Skin epidermis (tissue), 12 donors: ENCODE results near the gene PTPN14.
A peak's percentile ranks its signal among the peaks of the same experiment; 100 is the strongest.

ENCODE experiments used
- H3K27ac ChIP-seq, 21 experiments: fragments of 200-600 bp; sonication (generic) in 11 of 21; one replicate each; pipeline ENCODE4 v1.5.0; 2020; ENCODE audit warnings: mild to moderate bottlenecking in 3 of 21, inconsistent platforms in 2 of 21, moderate library complexity in 2 of 21
- H3K4me3 ChIP-seq, 7 experiments: fragments of 200-600 bp; sonication (generic) in 2 of 7; one replicate each; pipeline ENCODE4 v1.5.0; 2020; ENCODE audit warnings: inconsistent platforms in 2 of 7, mild to moderate bottlenecking in 2 of 7, moderate library complexity in 1 of 7

The PTPN14 gene

DNA sequence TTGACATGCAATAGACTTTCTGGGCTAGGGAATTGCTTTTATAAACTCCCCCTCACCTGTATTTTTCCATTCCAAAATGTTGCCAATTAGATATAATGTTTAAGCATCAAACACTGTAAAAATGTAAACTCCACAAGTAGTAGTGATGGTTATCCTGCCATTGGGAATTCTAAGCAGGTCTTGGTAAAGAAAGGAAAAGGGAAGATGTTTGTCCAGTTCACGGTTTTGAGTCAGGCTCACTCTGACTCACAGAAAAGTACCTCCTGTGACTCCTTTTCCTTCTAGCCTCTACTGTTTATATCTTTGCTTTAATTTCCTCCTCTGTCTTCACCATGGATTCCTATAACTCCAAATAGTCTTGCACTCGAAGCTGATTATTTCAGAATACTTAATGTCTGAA lies 19.0 kb upstream of the PTPN14 start:
- Histone ChIP-seq H3K4me3 (no peak overlapping the region), H3K27ac (peak overlapping the region in 1 of 21 experiments; percentile 10)

DNA sequence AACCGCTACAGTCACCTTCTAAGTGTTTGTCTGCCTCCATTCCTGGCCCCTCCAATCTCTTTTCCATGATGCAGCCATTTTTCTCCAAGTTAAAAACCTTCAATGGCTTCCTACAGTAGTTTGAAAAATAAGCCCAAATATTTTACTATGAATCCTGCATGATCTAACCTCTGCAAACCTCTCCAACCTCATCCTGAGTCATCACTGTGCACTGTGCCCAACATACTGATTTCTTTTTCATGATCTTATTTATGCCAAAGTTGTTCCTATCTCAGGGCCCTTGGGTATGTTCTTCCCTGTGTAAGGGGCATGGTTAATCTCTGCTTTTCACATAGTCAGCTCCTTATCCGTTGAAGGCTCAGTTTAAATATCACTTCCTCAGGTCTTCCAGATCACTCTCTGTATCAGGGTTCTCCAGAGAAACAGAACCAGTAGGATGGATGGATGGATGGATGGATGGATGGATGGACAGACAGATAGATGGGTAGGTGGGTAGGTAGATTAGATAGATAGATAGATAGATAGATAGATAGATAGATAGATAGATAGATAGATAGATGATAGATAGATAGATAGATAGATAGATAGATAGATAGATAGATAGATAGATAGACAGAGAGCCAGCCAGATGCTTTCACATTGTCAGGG lies 18.1 kb upstream of the PTPN14 start:
- H3K4me3 ChIP-seq, result no peak overlapping the region
- no peak overlapping the region for H3K27ac ChIP-seq

DNA sequence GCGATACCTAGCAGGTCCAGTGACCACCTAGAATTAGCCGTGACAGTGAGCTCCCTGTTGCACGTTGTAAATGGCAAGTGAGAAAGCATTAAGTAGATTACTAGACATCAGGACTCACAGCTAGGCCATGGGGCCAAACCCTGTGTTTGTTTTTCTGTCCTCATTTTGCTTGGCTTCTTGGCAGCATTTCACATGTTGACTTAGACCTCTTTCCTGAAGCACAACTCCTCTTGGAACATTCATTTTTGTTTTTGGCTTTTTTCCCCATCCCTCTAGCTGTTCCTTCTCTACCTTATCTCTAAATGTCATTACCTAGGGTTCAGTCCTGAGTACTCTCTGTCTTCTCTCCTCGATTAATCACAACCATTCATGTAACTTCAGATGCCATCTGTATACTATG lies 16.9 kb upstream of the PTPN14 start:
- Histone ChIP-seq H3K4me3 (no peak overlapping the region), H3K27ac (no peak overlapping the region)

DNA sequence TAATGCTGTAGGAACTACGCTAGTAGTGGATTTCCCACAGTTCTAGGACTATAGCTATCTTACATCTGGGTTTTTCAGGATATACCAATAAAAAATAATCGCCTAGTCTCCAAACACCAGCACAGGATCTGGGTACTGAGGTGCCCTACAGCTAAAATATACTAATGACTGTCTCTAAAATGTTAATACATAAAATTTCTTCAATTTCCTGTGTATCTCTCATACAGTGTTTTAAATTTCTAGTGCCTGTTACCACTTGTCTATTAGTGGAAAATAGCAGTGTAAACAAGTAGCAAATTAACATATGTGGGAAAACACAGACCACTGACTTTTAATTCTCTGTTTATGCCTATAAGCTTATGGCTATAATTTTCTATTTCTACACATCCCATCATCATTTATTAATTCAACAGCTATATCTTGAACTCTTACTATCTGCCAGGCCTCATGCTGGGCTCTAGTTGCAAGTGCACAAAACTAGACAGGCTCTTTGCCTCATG lies 16.1 kb upstream of the PTPN14 start:
- Histone ChIP-seq H3K27ac (no peak overlapping the region), H3K4me3 (no peak overlapping the region)

DNA sequence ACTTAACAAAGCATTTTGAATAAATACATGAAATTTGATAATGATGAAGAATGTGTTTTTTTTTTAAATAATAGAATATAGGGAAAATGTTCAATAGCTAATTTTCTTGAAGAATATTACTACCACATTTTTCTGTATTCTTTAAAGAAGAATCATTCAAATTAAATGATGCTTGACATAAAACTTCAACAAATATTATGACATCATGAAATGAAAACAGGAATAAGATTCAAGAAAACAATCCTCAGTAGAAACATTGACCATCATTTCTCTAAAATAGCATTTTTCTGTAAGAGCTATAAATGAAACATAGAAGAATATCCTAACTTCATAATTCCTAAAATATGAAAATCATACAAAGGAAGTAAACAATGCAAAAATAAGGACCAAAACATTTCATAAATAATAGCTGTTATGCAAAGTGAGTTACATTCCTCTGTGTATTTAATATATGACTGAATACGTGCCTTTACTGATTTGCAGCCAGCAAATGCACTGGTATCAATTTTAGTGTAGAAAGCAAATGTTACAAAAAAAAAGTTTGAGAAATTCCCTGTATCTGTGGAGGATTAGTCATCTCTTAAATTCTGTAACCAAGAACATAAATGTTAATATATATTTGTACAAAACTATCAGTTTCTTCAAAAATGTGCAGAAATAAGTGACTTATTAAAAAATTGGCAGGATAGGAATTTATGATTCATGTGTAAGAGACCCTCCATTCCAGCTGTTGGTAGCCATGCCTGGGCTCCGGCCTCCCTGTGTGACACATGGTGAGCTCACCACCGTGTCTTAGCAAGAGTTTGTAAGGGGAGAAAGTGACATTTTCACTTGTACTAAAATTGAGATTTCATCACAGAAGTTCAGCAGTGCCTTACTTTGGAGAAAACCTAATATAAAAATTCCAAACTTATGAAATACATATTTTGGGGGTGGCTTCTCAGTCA lies 15.0 kb upstream of the PTPN14 start:
- Histone ChIP-seq H3K4me3 (no peak overlapping the region), H3K27ac (no peak overlapping the region)

DNA sequence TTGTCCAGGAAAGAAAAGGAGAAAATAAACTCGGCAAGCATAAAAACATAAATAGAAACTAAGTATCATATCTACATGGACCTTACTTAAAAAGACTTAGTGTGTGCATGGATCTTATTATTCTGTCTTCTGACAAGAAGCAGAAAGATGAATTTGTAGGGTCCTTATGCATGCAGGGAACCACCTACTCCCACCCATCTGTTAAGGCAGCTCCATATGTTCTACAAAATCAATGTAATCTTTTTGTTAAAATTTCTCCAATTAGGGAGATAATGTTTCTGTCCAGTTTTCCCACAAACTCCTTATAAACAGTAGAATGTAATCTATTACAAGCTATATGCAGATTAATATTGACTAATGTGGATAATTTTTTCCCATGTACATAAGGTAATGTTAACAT lies 13.9 kb upstream of the PTPN14 start:
- H3K27ac ChIP-seq, result no peak overlapping the region

DNA sequence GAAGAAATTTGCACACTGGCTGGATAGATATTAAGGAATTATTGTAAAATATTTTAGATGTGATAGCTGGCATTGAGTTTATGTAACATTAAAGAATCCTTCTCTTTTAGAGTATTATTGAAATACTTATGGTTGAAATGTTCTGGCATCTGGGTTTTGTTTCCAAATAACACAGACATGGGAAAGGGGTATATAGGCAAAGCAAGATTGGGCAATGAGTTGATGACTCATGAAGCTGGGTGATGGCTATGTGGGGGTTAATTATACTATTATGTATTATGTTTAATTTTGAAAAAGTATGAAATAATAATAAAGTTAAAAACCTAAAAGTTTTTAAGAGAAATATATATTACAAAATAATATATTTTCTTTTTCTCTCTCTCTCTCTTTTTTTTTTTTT lies 12.5 kb upstream of the PTPN14 start:
- Histone ChIP-seq H3K27ac (no peak overlapping the region), H3K4me3 (no peak overlapping the region)

More for the DNA sequence above, 13.9 kb upstream of the PTPN14 start:
- H3K4me3 ChIP-seq, result no peak overlapping the region

DNA sequence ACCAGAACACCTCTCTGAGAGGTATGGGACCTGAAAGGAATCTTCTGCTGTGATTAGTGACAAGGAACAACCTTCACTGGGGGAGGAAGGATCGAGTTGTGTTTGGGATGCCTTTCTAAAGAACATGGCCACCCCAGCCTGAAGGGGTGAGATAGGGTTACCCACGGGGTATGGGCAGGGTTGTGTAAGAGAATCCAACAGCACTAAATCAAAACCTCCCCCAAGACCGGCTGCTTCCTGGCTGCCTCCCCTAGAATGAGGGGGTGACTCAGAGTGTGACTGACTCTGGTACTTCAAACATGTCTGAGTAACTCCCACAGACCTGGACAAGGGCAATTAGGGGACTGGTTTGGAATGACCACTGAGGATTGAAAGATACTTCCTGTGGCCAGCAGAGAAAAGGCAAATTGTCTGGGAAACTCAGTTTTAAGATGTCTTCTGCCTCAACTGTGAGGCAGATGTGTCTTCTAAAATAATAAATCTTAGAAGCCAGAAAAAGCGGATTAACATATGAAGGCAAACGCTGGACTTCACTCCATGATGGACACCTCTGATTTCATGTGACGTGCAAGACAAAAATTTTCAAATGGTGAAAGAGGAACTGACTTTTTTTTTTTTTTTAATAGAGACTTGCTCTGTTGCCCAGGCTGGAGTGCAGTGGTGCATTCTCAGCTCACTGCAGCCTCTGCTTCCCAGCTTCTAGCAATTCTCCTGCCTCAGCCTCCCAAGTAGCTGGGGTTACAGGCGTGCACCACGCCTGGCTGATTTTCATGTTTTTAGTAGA lies 6.7 kb upstream of the PTPN14 start:
- no peak overlapping the region for H3K27ac ChIP-seq
- H3K4me3 ChIP-seq, result no peak overlapping the region

DNA sequence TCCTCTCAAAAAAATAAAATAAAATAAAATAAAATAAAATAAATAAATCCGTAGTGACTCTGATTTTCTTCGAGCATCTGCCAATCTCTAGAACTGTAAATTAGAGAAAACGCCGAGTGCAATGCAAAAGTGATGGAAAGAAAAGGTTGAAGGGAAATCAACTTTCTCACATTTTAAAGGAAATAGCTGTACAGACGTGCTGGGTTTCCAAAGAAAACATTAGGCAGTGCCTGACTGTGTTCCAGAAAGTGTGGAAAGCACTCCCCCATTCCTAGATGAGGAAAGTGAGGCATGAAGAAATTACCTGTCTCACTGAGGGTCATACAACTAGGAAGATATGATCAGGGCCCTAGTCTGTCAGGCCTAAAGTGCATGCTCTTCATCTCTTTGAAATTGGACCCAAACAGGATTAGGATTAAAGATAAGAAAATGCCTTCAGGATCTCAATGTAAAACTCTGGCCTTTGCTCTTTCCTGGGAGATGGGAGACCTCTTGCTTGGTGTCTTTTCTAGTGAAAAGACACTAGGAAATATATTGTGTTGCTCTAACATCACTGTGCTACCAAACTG lies 1.8 kb upstream of the PTPN14 start:
- Histone ChIP-seq H3K4me3 (no peak overlapping the region), H3K27ac (peak overlapping the region in 3 of 21 experiments; percentile 20 to 100 (median 95))

DNA sequence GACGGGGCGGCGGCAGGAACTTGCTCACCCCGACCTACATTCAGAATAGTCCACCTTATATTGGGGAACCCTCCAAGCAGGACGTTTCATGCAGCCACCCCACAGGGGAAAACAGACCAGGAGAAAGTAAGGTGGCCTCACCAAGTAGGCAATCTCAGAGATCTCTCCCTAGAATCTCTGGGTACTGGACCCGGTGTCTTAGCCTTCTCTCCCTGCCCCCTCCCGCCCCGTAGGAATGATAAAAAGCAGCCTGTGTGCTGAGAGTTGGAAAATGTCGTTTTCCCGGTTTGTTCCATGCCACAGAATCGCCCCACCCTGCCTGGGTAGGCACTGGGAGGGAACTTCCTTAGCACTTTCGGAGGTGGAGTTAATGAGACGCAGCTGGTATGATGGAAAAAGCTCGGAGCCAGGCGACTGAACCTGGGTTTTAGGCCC lies 789 bp upstream of the PTPN14 start:
- H3K4me3 ChIP-seq, result peak overlapping the region; percentile 61 to 84 (median 75)
- H3K27ac ChIP-seq, result peak overlapping the region; percentile 29 to 100 (median 96)

DNA sequence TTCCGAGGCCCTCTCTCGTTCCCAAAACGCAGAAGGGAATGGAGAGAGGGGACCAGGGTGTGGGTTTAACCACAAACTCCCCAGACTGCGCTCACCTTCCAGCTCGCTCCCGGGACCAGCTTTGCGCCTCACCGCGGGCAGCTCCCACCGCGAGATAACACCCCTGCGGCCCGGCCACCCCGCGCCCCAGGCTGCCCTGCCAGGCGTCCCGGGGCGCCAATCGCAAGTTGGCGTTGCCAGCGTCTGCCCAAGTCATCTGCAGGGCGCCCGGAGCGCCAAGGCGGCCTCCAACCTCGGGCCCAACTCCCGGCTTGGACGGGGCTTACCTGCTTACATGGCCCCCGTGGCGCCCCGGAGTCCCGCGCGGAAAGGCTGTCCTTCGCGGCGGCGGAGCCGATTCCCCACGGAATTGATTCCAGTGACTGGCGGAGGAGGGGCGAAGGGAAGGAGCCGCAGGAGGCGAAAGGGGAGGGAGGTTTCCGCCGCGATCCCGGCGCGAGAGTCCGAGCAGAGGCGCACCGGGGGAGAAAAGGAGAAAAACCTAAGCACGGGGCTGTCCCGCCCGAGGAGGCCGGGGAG lies 456 bp downstream of the PTPN14 start:
- H3K27ac ChIP-seq, result peak overlapping the region; percentile 50 to 100 (median 96)
- peak overlapping the region; percentile 61 to 84 (median 75) for H3K4me3 ChIP-seq

DNA sequence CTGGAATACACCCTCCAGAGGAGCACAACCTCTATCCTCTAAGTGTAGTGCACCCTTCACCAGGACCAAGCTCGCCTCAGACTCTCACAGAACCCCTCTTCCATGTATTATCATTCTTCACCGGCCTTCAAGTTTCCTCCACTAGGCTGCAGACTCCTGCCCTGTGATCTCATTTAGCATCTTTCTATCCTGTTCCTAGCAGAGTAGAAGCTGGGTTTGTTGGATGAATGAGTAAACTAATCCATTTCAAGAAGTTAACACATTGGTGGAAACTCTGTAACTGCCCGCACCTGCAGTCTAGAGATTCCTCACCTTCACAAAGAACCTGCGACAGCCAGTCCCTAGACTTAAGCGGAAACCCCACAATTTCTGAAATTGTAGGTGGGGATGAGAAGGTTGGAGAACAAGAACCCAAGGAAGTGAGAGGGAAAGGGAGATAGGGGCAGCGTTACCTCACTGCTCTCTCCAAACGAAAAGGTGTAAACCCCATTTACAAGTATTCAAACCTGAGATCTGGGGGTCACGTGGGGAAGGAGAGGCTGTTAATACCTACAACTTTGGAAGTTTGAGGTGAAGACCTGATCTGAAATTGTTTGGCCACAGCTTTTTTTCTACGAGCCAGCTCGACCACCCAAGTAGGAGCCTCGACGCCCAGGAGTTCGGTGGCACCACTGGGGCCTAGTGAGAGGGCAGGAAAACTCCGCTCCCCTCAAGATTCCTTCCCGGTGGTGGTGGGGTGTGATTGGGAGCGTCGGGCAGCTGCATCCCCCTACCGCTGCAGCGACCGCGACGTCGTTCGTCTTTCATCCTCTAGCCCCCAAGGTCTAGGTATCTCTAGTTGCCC lies 1.2 kb downstream of the PTPN14 start:
- Histone ChIP-seq H3K4me3 (peak overlapping the region; percentile 61 to 84 (median 75)), H3K27ac (peak overlapping the region in 20 of 21 experiments; percentile 84 to 100 (median 96))

DNA sequence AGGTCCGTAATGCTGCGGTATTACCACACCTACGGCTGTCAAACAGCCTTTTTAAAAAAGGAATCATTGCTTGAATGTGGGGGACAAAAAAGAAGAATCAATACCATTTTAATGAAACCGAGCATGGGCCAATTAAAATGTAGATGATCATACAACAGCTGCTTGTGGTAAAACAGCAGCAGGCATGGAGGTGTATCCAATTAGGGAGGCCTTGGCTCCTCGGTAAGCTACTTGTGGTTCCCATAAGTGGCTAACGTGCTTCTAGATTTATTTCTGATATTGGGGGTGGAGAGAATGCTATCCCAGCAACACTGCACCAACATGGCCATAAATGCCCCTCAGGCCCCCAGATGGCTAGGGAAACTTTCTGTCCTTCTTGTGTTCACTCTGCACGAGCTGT lies 1.8 kb downstream of the PTPN14 start:
- Histone ChIP-seq H3K4me3 (peak overlapping the region; percentile 61 to 84 (median 75)), H3K27ac (peak overlapping the region in 7 of 21 experiments; percentile 57 to 98 (median 96))

DNA sequence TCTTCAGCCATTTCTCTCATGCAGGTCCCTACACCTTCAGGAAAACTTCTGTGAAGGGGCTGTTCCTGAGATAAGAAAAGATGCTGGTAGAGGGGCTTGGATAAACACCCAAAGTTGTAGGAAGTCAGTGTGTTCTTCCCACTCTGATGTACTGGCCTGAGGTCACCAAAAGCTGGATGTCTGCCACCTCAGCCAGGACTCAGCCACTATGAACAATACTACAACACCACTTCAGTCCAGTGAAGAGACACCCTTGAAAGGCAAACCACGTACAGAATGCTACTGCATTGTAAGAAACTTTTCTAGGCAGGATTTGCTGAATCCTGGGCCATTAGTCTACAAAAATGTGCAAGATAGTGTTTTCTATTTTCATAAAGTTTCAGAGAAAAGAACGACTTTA lies 2.4 kb downstream of the PTPN14 start:
- peak overlapping the region in 3 of 21 experiments; percentile 0 to 27 (median 17) for H3K27ac ChIP-seq
- H3K4me3 ChIP-seq, result peak overlapping the region in 4 of 7 experiments; percentile 65 to 84 (median 76)

DNA sequence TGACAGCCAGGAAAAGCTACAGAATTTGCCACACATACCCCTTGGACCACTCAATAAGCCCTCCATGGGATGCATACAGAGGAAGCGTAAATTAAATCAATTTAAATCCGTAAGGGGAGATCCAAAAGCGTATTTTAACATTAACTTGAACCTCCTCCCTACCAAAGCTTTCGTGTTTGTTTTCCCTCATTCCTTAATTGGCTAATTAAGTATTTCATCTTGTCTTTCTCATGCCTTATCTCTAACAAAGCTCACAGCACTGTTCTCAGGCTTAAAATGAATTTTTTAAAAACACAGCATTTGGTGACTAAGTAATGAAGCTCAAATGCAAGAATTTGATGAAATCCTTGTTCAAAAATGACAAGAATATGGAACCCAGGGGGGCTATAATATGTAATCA lies 3.1 kb downstream of the PTPN14 start:
- Histone ChIP-seq H3K4me3 (peak overlapping the region in 2 of 7 experiments; percentile 65 to 84), H3K27ac (peak overlapping the region in 1 of 21 experiments; percentile 17)

DNA sequence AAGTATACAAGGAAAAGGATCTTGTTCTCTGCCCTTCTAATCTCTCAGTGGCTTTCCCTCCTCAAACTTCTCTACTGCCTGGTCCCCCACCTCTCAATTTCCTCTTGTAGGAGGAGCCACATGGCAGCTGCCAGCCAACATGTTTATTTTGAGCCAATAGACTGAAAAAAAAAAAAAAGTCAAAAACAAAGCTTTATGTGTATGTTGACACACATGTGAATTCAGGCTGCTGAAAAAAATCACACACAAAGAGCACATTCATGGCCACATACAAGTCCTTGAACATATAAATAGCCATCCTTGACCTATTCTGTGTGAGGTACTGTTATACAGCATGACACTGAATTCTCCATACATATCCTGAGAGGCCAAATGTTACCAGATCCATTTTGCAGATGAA lies 3.7 kb downstream of the PTPN14 start:
- no peak overlapping the region for H3K27ac ChIP-seq
- peak overlapping the region in 1 of 7 experiments; percentile 65 for H3K4me3 ChIP-seq

DNA sequence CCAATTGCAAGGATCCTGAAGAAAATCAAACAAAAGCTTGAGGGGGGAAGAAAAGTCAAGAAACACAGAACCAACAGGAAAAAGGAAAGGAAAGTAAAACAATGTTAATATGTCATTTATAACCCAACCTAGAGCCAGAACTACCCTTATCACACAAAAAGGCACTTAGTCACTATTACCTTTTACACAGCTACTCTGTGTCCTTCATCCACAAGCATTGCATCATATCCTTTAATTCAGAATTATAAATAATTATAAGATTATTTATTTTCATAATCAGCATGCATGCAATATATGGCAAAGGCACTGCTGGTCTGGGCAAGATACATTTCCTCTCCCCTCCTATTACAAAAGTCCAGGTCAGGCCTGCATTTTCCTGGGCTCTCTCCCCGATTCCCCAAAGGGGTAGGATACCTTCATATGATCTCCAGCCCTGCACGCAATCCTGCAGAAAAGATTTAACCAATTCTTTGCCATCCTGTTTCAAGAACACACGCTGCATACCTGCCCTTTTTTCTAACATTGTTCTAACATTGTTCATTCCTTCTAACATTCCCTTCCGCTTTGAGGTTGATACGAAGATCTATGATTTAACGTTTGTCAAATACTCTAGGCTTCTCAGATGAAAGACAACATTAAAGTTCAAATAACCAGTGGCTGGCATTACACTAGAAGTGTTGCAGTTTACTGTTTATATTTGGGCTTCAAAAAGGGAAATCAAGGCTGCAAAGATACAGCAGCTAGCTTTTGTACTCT lies 4.3 kb downstream of the PTPN14 start:
- Histone ChIP-seq H3K27ac (peak overlapping the region in 2 of 21 experiments; percentile 1 to 39), H3K4me3 (no peak overlapping the region)
